GM15510 (cell line): ENCODE data around the gene GPER1.

Source experiments
- POLR2A ChIP-seq: IDR thresholded peaks from 3 replicates; pipeline ENCODE4 v1.6.1; 2011; ENCODE audit warnings: borderline replicate concordance; ENCODE audit not compliant: insufficient read length; ENCODE audit errors: extremely low read depth

The GPER1 gene

DNA sequence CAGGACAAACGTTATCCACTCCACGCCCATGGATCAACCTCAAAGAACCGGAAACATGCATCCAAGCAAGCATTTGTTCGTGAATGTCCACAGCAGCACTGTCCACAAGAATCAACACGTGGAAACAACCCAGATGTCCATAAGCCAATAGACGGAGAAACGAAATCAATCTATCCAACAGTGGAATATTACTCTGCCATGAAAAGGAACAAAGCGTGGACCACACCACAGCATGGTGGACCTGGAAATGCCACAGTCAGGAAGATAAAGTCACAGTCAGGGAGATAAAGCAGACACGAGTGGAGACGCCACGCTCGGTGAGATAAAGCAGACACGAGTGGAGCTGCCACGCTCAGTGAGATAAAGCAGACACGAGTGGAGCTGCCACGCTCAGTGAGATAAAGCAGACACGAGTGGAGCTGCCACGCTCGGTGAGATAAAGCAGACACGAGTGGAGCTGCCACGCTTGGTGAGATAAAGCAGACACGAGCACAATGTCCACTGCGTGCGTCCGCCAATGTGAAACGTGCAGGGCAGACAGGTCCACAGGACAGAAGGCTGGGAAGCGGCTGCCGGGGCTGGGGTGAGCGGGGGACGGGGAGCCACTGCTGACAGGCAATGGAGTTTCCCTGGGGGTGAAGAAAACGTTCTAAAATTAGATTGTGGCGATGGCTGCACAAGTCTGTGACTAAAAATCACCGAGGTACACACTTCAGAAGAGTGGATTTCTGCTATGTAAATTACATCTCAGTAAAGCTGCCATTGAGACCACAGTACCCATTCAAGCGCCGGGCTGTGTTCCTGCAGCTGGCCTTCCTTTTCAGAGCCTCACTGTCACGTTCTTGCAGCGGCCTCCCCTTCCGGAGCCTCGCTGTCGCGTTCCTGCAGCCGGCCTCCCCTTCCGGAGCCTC is 10.6 kb downstream of the GPER1 start:
- TF ChIP-seq POLR2A = no peak

DNA sequence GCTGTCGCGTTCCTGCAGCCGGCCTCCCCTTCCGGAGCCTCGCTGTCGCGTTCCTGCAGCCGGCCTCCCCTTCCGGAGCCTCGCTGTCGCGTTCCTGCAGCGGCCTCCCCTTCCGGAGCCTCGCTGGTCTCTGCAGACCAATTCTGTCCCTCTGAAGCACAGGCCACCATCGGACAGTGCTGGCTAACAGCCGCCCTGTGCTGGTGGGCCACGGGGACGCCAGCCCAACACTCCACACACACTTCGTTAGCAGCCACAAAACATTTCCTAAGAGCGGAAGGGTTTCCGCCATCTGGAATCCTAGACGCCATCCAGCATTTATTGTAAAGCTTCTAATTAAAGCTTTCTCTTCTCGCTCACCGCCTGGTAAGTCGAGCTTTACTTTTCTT is 11.2 kb downstream of the GPER1 start:
- no peak for TF ChIP-seq POLR2A

DNA sequence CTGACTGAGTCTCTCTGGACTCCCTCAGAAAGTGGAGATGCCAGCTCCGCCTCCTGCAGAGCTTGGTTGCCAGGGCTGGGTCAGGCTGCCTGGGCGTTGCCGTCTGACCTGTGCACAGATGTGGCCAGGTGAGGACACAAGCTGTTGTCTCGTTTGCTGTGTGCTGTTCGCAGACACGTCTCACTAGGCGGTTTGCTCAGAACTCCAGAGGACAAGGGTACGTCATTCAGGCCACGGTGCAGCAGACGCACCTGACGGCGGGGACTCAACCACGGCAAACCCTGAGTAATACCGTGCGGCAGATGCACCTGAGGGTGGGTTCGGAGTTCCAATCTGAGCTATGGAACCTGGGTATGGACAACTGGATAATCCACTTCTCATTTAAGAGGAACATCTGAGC is 11.7 kb downstream of the GPER1 start:
- TF ChIP-seq POLR2A = no peak

DNA sequence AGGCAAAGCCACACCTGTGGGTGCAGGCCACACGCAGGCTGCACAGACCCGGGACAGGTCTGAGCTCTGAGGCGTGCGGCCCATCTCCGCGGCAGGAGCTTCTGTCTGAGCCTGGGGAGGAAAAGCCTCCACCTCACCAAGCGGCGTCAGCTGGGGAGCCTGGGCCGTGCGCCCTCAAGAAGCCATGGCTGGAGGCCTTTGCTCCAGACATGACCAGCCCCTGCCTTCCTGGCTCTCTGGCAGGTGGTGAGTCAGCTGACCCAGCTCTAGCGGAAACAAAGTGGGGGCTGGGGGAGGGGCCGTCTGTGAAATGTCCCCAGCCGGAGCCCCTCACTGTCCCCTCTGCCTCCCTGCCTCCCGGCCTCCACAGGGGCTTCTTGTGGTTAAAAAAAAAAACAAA is 12.5 kb downstream of the GPER1 start:
- TF ChIP-seq POLR2A = no peak

DNA sequence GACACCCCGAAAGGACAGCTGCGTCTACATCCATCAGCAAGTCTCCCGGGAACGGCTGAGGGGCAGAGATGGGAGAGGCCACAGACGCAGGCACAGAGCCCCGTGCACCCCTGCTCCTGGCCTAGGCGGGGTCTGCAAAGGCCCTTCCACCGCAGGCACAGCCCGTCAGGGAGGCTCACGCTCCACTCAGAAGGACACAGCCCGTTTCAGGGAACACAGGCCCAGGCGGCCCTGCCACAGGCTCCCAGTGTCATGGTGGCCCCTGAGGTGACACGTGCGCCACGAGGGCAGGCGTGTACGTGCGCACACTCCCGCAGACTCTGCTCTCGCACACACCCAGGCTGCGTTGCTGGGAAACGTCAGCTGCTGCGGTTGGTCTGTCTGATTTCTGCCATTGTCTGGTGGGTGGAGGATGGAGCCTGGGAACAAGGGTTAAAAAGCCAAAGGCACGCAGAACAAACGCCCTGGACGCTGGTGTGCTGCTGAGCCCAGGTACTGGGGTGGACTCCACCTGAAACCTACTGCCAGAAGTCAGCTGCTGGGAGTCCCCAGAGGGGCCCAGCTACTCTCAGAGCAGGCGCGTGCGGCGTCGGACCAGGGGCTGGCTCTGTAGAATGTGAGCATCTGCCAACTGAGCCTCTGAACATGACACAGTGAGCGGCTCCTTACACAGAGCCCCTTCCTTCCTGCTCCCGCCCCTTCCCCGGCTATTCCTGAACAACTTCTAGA is 13.1 kb downstream of the GPER1 start:
- TF ChIP-seq POLR2A = no peak

DNA sequence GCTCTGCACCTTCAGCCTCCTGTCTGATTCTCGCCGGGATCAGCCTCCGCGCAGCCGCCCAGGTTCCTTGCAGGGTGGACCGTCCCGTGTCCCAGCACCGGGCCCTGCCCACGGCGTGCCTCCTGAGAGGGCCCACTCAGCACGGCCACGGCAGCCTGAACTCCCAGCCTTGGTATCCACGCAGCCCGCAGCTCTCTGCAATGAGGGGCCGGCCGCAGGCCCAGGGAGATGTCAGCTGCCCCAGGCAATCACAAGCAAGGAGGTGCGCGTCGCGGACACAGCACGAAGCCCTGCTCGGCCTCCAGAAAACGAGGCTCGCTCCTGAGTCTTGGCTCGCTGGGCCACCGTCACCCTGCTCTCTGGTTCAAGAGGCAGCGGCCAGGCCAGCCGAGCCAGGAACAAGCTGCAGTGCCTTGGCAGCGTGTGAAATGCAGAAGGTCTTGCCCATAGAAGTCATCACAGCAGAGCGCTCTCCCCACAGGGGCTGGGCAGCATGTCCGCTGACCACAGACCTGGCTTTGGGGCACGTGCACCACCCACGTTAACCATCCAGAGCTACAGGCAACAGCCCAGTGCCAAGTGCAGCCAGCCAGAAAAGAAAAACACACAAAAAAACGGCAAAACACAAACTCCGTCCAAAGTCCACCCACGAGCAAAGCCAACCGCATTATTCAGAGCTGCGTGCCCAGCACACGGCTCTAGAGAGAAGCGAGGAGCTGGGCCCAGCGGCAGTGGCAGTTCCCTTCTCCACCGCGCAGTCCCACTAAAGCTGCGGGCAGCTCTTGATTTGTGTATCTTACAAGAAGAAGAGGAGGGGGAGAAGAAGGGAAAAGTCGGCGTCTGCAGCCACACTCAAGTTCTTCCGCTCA is 13.9 kb downstream of the GPER1 start:
- no peak for TF ChIP-seq POLR2A

DNA sequence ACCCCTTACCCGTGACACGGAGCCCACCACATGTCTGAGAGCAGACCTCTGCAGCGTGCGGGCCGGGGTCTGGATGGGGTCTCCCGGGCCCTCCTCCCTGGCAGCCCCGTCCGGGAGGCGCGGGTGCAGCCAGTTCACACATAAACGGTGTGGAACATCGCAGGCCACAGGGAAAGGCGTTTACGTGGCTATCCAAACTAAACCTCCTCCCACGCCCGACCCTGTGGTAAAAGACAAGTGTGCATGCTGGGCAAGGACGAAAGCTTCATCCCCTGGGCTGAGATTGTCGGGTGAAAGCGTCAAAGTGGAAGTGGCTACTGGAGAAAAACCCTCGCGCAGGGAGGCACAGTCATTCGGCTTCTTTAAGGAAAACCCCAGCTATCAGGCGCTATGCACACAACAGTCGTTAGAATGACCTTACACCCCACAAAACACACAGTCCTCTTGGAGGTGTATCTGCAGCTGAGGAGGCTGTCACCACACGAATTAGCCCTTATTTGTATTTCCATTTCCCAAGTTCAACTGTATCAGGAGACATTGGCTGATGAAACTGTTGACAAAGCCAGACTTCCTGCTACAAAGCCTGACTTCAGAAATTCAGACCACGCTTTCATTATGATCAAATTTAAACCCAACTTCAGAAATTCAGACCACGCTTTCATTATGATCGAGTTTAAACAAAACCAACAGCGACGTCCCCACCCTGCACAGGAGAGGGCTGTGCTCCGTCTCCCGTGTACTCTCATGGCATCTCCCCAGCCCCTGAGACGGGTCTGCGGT is 15.3 kb downstream of the GPER1 start:
- TF ChIP-seq POLR2A = peak; percentile 17

DNA sequence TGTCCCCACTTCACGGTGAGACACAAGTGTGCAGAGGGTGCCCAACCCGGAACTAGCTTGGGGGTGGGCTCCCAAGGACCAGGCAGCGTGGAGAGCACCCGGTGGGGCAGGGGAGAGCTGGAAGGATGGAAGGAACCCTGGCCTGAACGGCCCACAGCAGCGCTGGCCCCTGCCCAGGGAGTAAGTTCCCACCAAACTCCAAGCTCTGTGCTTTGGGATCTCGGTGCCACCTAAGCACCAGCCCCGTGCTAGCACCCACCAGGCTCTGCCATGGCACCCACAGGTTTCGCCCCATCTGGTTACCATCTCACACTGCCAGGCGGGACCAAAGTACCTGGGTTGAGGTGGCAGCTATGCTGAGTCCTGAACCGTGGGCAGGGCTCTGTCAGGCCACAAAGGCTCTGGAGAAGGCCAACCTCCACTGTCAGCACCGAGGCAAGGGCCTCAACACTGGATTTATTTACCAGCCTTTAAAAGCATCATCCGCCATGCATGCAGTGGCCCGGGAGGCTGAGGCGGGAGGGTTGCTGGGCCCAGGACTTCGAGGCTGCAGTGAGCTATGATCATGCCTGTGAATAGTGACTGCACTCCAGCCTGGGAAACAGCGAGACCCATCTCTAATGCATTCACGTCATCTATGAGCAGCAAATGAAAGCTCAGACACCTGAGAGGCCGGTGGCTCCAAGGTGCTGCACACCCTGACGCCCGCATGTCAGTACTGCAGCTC is 16.0 kb downstream of the GPER1 start:
- peak; percentile 7 for TF ChIP-seq POLR2A

DNA sequence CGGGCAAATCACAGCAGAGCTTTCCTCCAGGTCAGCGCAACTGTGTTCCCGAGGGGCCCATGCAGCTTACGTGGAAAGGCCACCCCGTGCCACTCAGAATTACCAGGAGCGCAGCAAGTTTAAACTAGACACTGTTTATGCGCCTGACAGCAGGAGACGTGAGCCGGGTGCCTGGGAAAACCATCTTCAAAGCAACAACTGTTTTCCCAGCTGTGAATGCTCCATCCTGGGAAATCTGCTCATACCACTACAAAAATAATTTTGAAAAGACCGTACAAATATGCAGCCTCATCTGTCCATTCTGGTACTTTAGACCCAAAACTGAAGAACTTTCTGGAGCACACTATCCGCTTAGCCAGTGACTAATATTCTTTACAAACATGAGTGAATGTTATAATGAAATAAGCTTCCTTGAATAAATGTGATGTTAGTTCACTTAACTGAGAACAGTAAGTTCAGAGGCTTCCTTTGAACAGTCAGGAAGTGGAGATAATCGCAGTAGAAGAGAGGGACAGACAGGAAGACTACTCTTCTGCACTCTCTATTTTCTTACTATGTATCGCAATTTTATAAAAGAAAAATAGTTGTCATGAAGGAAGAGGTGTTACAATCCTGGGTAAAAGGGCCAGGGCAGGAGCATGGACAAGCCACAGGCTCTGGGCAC is 16.7 kb downstream of the GPER1 start:
- no peak for TF ChIP-seq POLR2A

DNA sequence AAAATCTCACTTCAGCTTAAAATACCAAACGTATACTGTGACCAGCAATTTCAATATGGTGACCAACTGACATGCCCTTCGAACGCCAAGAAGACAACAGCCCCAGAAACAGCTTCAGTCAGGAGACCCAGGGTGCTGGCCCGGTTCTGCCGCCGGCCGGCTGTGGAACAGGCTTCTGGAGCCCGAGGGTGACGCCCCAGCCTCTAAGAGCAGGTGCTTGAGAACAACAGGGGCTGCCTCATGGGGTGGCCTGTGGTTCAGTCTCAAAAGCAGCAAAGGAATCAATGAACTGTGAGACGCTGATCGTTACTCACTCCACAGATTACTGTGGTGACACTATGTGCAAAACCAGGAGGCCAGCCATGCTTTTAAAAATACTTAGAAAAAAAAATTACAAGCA is 17.3 kb downstream of the GPER1 start:
- no peak for TF ChIP-seq POLR2A

DNA sequence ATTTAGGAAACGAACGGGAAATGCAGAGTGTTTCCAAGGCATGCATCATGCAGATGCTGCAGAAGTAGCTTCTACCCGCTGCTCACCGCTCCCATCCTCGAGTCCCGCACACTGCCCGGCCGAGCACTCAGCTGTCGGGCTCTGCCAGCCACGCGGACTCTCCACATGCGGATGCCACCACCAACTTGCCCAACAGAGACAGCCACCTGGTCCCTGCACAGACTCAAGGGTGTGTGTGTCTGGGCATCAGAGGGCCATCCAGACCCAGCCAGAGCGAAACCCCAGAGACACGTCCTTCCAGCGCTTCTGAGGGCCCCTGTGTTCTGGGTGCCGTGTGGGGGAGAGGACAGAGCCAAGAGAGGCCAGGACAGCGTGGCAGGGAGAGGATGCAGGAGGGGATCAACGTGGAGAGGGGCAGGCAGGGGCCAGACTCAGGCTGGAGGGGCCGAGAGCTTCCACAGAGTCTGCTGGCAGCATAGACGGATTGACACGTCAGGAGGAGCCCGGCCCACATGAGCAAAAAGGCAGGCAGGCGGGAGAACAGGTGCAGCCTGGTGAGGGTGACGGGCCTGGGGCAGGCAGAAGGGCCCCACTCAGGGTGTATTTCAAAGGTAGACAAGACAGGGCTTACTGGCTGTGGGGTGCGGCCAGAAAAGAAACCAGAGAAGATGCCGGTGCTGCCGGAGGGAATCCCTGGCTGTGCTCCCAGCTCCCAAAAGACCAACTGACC is 18.3 kb downstream of the GPER1 start:
- TF ChIP-seq POLR2A = no peak

DNA sequence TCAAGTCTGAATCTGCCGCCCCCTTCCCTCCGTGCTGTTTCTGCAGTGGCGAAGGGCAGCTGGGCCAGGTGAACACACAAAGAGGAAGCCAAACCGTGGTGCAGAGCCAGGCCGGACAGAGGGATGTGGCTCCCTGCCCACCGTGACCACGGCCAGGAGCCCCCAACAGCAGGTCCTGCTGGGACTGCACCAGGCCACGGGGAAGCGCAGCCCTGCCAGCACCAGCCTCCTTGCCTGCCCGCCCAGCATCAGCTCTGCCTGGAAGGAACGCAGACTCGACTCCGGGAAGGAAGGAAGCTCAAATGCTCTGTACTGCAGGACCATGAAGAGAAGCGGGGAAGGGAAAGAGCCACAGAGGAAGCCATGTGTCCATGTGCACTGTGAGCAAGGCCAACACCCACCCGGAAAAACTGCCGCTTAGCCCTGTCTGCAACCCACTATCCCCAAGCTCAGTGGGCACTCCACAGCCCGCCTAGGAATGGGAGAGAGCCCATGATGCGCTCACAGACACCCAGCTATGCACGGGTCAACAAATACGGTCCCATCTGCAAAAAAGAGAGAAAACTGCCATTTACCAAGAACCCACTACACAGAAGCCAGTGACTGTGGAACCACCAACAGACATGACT is 19.0 kb downstream of the GPER1 start:
- TF ChIP-seq POLR2A = no peak

DNA sequence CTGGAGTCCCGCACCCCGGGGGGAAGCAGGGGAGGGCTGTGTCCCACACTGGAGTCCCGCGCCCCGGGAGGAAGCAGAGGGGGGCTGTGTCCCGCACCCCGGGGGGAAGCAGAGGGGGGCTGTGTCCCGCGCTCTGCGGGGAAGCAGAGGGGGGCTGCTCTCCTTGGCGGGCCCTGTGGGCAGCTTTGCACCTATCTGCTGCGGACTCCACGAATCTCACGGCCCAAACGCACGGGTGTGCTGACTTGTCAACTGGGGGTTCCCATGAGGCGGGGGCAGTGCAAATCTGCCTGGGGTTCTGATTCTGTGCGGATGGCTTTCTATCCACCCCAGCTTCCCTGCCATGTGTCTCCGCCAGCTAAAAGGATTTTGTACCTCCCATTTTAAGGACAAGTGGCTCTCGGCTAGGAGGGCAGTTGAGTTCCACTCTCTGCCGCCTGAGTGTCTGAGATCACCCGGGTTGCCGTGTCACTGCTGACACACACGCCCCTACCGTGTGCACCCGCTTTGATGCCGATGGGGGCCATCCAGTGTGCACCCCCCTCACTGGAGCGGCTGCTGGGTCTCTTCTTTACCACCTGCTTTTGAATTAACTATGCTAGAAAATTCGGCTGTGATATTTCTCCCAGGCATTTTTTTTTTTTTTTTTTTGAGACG is 20.5 kb downstream of the GPER1 start:
- no peak for TF ChIP-seq POLR2A
